ENCODE results near the gene AP2A1. TPM values are rescaled to one million over a fixed set of nuclear protein-coding genes. Genes with fewer than 3 reads are reported as not detected.

Gene AP2A1
- total and polyA plus RNA-seq, 9 of the 15 experiments (the other 6 are each of a cell fraction or from before 2014, with no cell fraction given) = 0.55 to 150 (median 31.9) TPM

DNA sequence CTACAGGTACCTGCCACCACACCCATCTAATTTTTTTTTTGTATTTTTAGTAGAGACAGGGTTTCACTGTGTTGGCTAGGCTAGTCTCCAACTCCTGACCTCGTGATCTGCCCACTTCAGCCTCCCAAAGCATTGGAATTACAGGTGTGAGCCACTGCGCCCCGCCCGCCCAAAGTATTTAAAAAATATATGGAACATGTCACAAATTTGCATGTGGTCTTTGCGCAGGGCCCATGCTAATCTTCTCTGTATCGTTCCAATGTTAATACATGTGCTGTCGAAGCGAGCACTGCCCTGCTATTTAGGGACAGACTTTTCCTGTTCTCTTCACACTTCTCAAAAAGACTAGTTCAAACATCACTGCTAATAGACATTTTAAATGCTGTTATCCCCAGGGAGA is 2.5 kb upstream of the AP2A1 start:
- Histone ChIP-seq H3K9me3 (replicated peaks; ENCODE audit: control insufficient read depth, insufficient read depth, low read depth, low read length) (no peaks in the 10 kb centered on the region), H3K79me2 (ENCODE audit: control insufficient read depth, insufficient read depth, low read length) (peaks cover 30% of the 10 kb centered on the region), H3K27ac (ENCODE audit: extremely low read depth, low read depth, low read length) (no peak overlapping the region), H2AFZ (ENCODE audit: low read depth, low read length) (no peak overlapping the region), H3K36me3 (ENCODE audit: control insufficient read depth, insufficient read depth, low read length) (peaks cover 13% of the 10 kb centered on the region; the same call in 2 of the 3 replicates), H3K27me3 (ENCODE audit: control insufficient read depth in 2 of 2, insufficient read depth in 2 of 2, low read length in 2 of 2) (no peaks in the 10 kb centered on the region), H4K20me1 (replicated peaks; ENCODE audit: control insufficient read depth, insufficient read depth, low read length) (no peaks in the 10 kb centered on the region), H3K9me1 (ENCODE audit: control insufficient read depth, insufficient read depth, low read length) (no peaks in the 10 kb centered on the region), H3K4me1 (replicated peaks in 1 of 2; ENCODE audit: control insufficient read depth in 2 of 2, insufficient read depth in 2 of 2, low read length in 2 of 2) (peaks cover 37 to 41% of the 10 kb centered on the region in 2 experiments), H3K9ac (ENCODE audit: insufficient read depth in 1 of 2, low read depth in 2 of 2, low read length in 2 of 2) (no peak overlapping the region), H3K4me2 (ENCODE audit: insufficient read depth, low read length) (no peak overlapping the region), H3K4me3 (no peak overlapping the region)
- intact Hi-C loops (cut with micrococcal nuclease) (loop anchor here (2.0 to 5.0 kb wide), 2 partner anchors 48 to 172 kb away; partner anchors contain the start of gene PRR12), in situ Hi-C loops (cut with MboI) (no loop called here)
- no TSS peak for BruUV-seq (replicated peaks)
- ATAC-seq (no peak), FAIRE-seq (no peak), DNase-seq (ENCODE audit: extremely low read depth in 1 of 4, low spot score in 3 of 4) (no peak)
- ChIA-PET POLR2A (interaction anchor here (1.0 kb wide), 1 partner anchor 68 kb away, joined by 4 read pairs; no protein-coding TSS in a partner anchor), CTCF (ENCODE audit: low intra/inter-chr PET ratio) (no interaction called here)
- 90% methylated on average over 8 of the region's 8 CpGs for WGBS (ENCODE audit: insufficient coverage, low coverage, missing lambda C conversion rate)
- TF ChIP-seq ZNF324 (CRISPR knock-in tag; IDR thresholded peaks at IDR 0.05) (no peak), SREBF2 (CRISPR knock-in tag; IDR thresholded peaks at IDR 0.05) (no peak), CBFB (CRISPR knock-in tag; IDR thresholded peaks at IDR 0.05) (no peak), KHSRP (IDR thresholded peaks at IDR 0.05) (no peak), ZNF57 (CRISPR knock-in tag; IDR thresholded peaks at IDR 0.05) (no peak), HSF4 (CRISPR knock-in tag; IDR thresholded peaks at IDR 0.05; ENCODE audit: borderline replicate concordance) (no peak), CHD1 (IDR thresholded peaks at IDR 0.05; ENCODE audit: low read length) (no peak), ZNF644 (tag; IDR thresholded peaks at IDR 0.05; ENCODE audit: low read depth) (no peak), MXD1 (CRISPR knock-in tag; IDR thresholded peaks at IDR 0.05; ENCODE audit: borderline replicate concordance, poor library complexity, severe bottlenecking) (no peak)
- TF ChIP-seq, protein P1, sequence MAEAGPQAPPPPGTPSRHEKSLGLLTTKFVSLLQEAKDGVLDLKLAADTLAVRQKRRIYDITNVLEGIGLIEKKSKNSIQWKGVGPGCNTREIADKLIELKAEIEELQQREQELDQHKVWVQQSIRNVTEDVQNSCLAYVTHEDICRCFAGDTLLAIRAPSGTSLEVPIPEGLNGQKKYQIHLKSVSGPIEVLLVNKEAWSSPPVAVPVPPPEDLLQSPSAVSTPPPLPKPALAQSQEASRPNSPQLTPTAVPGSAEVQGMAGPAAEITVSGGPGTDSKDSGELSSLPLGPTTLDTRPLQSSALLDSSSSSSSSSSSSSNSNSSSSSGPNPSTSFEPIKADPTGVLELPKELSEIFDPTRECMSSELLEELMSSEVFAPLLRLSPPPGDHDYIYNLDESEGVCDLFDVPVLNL (CRISPR knock-in tag; IDR thresholded peaks at IDR 0.05; ENCODE audit: low read depth) = no peak
- TF ChIP-seq, protein P2, sequence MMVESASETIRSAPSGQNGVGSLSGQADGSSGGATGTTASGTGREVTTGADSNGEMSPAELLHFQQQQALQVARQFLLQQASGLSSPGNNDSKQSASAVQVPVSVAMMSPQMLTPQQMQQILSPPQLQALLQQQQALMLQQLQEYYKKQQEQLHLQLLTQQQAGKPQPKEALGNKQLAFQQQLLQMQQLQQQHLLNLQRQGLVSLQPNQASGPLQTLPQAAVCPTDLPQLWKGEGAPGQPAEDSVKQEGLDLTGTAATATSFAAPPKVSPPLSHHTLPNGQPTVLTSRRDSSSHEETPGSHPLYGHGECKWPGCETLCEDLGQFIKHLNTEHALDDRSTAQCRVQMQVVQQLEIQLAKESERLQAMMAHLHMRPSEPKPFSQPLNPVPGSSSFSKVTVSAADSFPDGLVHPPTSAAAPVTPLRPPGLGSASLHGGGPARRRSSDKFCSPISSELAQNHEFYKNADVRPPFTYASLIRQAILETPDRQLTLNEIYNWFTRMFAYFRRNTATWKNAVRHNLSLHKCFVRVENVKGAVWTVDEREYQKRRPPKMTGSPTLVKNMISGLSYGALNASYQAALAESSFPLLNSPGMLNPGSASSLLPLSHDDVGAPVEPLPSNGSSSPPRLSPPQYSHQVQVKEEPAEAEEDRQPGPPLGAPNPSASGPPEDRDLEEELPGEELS (CRISPR knock-in tag; IDR thresholded peaks at IDR 0.05; ENCODE audit: borderline replicate concordance) = no peak
- TF ChIP-seq, protein P3, sequence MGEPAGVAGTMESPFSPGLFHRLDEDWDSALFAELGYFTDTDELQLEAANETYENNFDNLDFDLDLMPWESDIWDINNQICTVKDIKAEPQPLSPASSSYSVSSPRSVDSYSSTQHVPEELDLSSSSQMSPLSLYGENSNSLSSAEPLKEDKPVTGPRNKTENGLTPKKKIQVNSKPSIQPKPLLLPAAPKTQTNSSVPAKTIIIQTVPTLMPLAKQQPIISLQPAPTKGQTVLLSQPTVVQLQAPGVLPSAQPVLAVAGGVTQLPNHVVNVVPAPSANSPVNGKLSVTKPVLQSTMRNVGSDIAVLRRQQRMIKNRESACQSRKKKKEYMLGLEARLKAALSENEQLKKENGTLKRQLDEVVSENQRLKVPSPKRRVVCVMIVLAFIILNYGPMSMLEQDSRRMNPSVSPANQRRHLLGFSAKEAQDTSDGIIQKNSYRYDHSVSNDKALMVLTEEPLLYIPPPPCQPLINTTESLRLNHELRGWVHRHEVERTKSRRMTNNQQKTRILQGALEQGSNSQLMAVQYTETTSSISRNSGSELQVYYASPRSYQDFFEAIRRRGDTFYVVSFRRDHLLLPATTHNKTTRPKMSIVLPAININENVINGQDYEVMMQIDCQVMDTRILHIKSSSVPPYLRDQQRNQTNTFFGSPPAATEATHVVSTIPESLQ (CRISPR knock-in tag; IDR thresholded peaks at IDR 0.05) = no peak
